Prostate gland (tissue), 2 donors: Measurements from ENCODE around the gene TLR3.

Experiments used
- CTCF ChIP-seq, 4 experiments: fragments of 200-600 bp in 2 of 4; fragments of 450-650 bp in 2 of 4; sonication (generic) in 2 of 4; IDR thresholded peaks; 1 replicate in 3 of 4; 2 replicates in 1 of 4; pipeline ENCODE4 v1.5.1; 2016 to 2019; ENCODE audit warnings: antibody characterized with exemption in 4 of 4, mild to moderate bottlenecking in 2 of 4, moderate library complexity in 2 of 4
- POLR2AphosphoS5 ChIP-seq: sonication (generic); formaldehyde crosslinking; IDR thresholded peaks from one replicate; pipeline ENCODE4 v1.6.1; 2017; ENCODE audit warnings: antibody characterized with exemption

- no peak for TF ChIP-seq CTCF (IDR thresholded peaks at IDR 0.05)
- no peak for TF ChIP-seq POLR2AphosphoS5
These were observed 44.1 kb upstream of the TLR3 start for GRCh38 chr4:186024637-186025407.
